PC-3 (cell line): ENCODE measurements around the gene FLYWCH1.

Experiments used
- EZH2phosphoT487 ChIP-seq: fragments of 300-600 bp; sonication (generic); IDR thresholded peaks from 2 replicates; pipeline ENCODE4 v1.6.1; 2018; ENCODE audit warnings: mild to moderate bottlenecking, antibody characterized with exemption, low read length, borderline replicate concordance
- TF ChIP-seq, protein P1 (sequence below): fragments of 300-600 bp; sonication (generic); conservative IDR thresholded peaks from 2 replicates; pipeline ENCODE4 v1.5.1; 2017; ENCODE audit warnings: antibody characterized with exemption, low read depth, mild to moderate bottlenecking, low read length

DNA sequence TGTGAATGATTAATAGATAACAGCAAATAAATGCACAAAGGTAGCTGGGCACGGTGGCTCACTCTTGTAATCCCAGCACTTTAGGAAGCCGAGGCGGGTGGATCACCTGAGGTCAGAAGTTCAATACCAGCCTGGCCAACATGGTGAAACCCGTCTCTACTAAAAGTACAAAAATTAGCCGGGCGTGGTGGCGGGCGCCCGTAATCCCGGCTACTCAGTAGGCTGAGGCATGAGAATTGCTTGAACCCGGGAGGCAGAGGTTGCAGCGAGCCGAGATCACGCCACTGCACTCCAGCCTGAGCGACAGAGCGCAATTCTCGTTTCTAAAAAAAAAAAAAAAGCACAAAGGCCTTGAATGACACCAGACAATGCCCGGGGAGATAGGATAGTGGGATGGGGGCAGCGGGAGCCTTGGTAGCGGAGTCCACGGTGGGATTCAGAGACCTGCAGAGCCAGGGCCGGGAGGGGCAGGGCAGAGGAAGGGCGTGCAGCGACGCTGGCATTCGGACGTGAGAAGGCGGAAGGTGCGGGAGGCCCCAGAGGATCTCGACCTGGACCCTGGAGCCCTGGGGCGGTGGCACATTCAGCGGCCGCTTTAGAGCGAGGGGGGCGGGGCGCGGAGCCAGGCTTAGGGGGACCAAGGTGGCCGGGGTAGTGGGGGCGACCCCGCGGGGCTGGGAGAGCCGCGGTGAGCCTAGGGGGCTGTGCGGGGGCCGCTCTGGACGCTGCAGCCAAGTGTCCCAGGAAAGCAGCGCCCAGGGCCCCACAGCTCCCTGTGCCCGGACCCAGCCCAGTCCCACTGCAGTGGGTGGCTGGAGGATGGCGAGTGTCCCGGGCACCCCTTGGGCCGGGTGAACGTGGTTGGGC lies 29.7 kb upstream of the FLYWCH1 start:
- TF ChIP-seq, protein P1, sequence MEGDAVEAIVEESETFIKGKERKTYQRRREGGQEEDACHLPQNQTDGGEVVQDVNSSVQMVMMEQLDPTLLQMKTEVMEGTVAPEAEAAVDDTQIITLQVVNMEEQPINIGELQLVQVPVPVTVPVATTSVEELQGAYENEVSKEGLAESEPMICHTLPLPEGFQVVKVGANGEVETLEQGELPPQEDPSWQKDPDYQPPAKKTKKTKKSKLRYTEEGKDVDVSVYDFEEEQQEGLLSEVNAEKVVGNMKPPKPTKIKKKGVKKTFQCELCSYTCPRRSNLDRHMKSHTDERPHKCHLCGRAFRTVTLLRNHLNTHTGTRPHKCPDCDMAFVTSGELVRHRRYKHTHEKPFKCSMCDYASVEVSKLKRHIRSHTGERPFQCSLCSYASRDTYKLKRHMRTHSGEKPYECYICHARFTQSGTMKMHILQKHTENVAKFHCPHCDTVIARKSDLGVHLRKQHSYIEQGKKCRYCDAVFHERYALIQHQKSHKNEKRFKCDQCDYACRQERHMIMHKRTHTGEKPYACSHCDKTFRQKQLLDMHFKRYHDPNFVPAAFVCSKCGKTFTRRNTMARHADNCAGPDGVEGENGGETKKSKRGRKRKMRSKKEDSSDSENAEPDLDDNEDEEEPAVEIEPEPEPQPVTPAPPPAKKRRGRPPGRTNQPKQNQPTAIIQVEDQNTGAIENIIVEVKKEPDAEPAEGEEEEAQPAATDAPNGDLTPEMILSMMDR = no peak
- no peak for TF ChIP-seq EZH2phosphoT487
